Occipital lobe (tissue), 2 donors: ENCODE measurements around the gene STRADB. TPM values are rescaled to one million over a fixed set of nuclear protein-coding genes. Genes with fewer than 3 reads are reported as not detected.
"Not testable (repeated sequence)": the region's sequence is repeated elsewhere in the genome, so short reads cannot be mapped to it uniquely, and the experiment has no call there.

ENCODE experiments used
- DNase-seq: peaks from one replicate; lab custom pipeline; 2025; lab: John Stamatoyannopoulos, UW
- total RNA-seq: library from RNA; depleted of rRNA; stranded (reverse); fragments of >200 nt; gene quantifications from one replicate; pipeline ENCODE4 v1.2.3, GENCODE V29; 2014

Gene STRADB
- total RNA-seq, 1 donor from 2014 or later = 106 TPM

DNA sequence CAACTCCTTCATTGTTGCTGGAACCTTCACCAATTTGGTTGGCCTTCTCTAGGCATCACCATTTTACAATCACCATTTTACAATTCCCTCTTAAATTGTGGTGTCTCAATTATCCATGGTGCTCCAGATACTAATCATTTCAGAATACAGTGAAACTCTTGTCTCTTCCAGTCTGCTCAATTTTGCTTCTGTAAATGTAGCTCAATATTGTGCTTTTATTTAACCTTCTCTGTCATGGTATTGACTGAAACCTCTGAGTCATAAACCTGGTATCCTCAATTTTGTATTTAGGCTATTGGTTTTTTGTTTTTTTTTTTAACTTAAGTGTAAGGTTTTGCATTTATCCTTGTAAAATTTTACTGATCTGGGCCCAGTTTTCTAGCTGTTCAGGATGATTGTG, 16.1 kb downstream of the STRADB start:
- DNase-seq = no peak

DNA sequence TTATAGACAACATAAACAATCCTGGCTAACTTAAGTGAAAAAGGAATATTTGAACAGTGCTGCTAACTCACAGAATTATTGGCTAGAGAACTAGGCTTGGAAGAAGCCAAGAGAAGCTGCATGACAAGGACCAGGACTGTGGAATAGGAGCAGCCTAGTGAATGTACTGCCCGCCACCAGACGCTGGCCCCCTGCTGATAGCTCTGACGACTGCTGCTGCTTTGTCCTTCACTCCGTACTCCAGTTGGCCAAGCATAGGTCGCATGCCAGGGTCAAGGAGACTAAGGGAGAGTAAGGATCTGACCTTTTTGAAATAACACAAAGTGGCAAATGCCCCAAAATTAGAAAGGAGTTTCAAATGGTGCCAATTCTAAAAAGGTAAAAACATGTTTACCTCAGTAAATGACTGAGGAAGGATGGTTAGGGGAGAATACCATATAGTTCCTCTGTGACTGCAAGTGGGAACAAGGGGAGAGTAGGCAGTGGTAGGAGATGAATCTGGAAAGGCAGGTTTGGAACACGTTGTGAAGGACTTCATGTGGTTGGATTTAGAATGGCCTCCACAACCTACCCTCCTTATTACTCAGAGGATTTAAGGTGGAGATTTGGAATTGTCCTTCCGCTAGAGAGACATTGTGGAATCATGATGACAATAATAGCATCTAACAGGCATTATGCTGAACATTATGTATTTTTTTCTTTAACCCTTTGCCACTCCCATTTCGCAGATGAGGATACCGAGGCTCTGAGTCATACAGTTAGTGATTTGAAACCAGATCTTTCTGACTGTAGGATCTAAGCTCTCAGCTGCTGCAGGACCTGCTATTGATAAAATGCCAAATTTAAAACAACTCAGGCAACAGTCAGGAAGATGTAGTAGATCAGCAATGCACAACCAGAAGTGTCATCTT, 19.5 kb downstream of the STRADB start:
- DNase-seq = no peak

DNA sequence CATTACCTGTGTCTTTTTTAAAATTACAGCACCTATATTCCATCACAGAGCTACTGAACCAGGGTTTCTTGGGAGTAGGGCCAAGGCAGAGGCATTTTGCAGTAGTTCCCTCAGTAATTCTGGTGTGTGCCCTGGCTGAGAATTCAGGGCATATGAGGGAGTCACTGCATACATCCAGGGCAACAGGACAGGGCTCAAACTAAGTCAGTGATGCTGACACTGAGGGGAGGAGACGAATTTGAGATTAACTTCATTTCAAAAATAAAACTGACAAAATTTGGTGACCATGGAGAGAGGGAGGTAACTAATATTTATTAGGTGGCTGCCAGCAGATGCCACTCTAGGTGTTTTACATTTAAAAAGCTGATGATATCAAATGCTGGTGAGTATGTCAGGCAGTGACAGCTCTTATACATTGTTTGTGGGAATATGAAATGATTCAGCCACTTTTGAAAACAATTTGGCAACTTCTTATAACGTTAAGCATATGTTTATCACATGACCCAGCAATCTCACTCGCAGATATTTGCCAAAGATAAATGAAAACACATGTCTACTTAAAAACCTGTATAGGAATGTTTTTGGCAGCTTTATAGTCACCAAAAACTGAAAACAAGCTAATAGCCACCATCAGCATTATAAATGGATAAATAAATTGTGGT, 20.3 kb downstream of the STRADB start:
- no peak for DNase-seq

DNA sequence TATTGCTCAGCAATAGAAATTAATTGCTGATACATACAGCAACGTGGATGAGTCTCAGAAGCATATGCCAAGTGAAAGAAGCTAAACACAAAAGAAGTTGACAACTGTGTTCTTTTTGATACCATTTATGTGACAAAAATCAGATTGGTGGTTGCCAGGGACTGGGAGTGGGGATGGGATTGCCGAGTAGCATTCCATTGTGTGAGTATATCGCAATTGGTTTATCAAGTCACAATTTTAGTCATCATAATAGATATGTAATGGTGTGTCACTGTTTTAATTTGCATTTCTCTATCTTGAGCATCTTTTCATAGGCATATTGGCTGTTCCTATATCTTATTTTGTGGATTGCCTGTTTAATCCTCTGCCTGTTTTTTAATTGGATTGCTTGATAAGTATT, 20.9 kb downstream of the STRADB start:
- DNase-seq = no peak

DNA sequence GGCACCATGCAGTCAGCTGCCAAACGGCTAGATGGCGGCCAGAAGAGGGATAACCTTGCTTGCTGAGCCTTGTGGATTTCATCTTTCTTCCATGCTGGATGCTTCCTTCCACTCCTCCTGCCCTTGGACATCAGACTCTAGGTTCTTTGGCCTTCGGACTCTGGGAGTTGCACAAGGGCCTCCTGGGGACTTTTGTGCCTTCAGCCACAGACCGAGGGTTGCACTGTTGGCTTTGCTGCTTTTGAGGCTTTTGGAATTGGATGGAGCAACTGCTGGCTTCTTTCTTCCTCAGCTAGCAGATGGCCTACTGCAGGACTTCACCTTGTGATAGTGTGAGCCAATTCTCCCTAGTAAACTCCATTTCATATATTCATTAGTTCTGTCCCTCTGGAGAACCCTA, 31.0 kb downstream of the STRADB start:
- DNase-seq = no peak

DNA sequence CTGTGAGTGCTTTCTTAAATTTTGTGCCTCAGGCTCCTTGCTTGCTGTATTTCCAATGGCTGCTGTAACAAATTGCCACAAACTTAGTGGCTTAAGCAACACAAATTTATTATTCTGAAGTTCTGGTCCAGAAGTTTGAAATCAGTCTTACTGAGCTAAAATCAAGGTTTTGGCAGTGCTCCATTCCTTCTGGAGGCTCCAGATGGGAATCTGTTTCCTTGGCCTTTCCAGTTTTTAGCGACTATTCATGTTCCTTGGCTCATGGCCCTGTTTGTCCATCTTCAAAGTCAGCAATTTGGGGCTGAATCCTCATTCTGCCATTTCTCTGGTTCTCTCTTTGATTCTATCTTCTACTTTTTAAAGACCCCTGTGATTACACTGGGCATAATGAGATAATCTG, 31.8 kb downstream of the STRADB start:
- no peak for DNase-seq

DNA sequence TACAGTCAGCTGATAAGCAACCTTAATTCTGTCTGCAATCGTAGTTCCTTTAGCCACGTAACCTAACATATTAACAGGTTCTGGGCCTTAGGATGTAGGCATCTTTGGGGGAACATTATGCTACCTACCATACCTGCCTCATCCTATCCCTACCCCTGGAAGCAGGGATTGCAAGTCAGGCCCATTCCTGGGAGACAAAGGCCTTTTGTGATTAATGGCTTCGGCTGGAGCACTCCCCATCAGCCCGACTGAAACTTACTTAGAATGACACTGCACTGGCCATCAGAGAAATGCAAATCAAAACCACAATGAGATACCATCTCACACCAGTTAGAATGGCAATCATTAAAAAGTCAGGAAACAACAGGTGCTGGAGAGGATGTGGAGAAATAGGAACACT, 32.2 kb downstream of the STRADB start:
- not testable (repeated sequence) for DNase-seq

DNA sequence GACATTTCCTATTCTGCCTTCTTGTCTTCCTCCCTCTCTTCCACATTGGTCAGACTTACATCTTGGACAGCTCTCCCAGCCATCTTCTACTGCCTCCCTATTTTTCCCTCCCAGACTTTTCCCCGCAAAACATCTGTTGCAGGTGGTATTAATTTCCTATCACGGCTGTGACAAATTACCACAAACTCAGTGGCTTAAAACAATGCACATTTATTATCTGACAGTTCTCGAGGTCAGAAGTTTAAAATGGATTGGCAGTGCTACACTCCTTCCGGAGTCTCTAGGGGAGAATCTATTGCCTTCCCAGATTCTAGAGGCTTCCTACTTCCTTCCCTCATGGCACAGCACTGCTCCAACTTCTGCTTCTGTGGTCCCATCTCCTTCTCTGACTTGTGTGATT, 33.3 kb downstream of the STRADB start:
- no peak for DNase-seq

DNA sequence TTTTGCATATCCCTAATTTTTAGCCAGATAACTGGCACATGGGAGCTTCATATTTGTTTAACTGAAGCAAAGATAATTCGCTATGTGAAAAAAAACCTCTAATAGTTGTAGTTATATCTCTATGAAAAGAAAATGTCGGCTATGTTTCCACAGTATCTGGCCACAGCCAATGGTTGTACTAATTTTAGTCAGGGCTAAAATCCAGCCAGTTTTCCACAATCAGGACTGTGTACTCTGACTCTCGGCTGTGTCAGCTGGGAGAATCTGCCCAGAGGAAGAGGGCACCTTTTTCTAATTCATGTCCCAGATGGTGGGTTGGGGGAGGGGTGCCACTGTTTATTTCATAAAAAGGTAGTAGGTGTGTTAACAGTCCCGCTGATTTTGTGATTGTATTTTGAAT, 38.8 kb downstream of the STRADB start:
- DNase-seq = no peak

DNA sequence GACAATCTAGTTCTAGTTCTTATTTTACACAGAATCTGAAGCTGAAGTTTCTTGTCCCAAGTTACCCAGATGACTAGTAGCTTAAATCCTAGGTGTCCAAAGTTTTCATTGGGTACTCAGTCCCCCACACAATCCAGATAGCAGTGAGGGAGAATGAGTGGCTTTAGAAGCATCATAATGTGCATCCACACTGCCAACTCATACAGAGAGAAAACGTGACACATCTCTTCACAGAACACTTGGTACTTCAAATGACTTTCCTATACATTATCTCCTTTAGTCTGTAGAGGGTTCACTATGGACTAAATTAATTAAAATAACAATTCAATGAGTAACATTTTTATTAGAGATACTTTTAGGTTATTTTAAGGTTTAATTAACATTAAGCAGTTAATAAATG, 45.2 kb downstream of the STRADB start:
- DNase-seq = no peak

DNA sequence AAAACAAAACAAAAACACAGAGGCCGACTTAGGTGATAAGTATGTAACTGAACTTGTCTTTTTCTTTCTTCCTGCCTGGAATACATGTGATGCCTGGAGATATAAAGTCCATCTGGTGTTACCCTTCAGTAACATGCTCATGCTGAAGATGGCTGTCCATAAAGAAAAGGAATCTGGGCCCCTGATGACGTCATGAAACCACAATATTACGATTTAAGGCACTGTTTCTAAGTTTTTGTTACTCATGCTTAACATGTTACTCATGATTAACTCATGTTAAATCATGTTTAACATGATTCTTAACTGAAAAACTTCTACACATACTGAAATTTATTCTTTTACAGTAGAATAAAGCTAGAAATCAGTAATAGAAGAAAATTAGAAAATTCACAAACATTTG, 49.0 kb downstream of the STRADB start:
- DNase-seq = no peak

DNA sequence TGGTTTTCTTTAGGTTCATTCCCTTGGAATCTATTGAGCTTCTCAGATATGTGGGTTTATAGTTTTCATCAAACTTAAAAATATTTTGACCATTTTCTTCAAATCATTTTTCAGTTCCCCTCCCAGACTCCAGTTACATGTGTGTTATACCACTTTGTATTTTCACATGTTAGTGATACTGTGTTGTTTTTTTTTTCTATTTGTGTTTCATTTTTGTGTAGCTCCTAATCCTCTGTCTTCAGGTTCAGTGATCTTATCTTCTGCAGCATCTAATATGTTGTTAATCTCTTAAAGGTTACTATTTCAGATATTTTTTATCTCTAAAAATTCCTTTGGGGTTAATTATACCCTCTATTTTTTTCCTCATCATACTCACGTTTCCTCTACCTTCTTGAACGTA, 51.2 kb downstream of the STRADB start:
- DNase-seq = no peak

DNA sequence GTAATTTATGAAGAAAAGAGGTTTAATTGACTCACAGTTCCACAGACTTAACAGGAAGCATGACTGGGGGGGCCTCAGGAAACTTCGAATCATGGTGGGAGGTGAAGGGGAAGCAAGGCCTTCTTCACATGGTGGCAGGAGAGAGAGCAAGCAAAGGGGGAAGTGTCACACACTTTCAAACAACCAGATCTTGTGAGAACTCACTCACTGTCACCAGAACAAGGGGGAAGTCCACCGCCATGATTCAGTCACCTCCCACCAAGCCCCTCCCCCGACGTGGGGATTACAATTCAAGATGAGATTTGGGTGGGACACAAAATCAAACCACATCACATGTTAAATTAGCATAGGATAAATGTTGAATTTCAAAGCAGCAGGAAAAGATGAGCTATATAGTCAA, 56.2 kb downstream of the STRADB start:
- no peak for DNase-seq

DNA sequence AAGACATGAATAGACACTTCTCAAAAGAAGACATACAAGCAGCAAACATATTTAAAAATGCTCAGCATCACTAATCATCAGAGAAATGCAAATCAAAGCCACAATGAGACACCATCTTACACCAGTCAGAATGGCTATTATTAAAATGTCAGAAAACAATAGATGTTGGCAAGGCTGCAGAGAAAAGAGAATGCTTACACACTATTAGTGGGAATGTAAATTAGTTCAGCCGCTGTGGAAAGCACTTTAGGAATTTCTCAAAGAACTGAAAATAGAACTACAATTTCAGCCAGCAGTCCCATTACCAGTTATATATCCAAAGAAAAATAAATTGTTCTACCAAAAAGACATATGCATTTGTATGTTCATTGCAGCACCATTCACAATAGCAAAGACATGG, 61.7 kb downstream of the STRADB start:
- no peak for DNase-seq

DNA sequence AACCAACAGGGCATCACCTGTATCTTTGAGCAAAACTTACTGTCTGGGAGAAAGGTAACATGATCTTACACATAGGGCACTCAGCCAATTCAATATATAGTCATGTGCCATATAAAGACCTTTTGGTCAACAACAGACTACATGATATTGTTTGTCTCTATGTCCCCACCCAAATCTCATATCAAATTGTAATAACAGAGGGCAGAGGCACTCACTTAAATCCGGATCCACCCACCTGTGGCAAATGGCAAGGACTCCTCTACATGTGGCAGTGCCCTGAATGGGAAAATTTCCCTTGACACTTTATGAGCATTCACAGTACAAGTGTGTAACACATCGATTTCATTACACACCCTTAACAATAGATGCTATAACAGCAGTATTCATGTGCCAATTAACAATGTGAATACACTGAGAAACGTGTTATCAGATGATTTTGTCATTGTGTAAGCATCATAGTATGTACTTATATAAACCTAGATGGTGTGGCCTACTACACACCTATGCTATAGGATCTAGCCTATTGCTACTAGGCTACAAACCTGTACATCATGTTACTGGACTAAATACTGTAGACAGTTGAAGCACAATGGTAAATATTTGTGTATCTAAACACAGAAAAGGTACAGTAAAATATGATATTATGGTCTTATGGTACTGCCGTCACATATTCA, 64.2 kb downstream of the STRADB start:
- DNase-seq = no peak

DNA sequence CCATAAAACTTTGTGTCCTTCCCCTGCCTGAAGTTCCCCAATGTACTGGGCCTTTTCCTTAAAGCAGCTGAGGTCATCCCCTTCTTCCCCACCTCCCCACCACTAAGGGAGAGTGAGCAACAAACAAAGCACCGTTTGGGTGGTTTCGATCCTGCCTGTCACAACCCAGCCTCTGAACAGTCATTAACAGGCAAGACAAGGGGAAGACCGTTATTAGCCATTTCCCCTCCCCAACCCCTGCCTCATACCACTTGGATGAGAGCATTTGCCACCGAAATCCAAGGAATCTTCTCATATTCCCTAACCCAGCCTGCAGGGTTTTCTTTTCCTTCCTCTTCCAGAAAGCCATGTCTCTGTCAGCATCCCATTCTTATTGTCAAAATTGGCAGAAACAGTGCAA, 65.6 kb downstream of the STRADB start:
- DNase-seq = no peak

DNA sequence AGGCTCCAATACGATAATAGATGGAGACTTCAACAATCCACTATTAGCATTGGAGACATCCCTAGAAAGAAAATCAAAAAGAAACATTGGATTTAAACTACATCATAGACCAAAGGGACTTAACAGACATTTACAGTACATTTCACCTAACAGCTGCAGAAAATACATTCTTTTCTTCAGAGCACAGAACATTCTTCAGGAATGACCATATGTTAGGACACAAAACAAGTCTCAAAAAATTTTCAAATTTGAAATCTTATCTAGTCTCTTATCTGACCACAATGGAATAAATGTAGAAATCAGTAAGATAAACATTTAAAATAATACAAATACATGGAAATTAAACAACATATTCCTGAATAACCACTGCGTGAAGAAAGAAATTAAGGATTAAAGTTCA, 68.7 kb downstream of the STRADB start:
- no peak for DNase-seq

DNA sequence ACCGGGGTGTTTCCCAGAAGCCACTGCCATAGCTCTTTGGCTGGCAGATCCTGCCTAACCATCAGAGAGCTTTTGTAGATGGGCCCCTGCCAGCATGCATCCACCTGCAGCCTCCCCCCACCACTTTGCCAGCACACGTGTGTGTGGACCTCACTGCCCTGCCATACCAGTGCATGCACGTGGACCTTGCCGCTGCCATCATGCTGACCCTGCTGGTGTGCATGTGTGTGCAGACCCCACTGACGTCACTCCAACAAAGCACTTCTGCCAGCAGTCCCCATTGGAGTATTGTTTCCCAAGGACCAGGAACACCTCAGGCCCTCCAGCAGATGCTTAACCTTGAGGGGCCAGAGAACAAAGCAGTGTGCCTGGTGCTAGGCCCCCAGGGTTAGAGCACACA, 71.4 kb downstream of the STRADB start:
- no peak for DNase-seq

DNA sequence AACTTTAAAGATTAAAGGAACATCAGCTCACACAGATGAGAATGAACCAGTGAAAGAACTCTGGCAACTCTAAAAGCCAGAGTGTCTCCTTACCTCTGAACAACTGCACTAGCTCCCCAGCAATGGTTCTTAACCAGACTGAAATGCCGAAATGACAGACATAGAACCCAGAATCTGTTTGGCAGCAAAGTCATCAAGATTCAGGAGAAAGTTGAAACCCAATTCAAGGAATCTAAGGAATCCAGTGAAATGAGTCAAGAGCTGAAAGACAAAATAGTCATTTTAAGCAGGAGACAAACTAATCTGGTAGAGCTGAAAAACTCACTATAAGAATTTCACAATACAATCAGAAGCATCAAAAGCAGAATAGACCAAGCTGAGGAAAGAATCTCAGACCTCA, 72.0 kb downstream of the STRADB start:
- DNase-seq = no peak
